HepG2 (cell line): ENCODE data around the gene LXN. TPM values are rescaled to one million over a fixed set of nuclear protein-coding genes. Genes with fewer than 3 reads are reported as not detected.

Source experiments
- ATAC-seq: fragments of 200-7000 bp; cut with Tn5 transposase; 3 replicates; pipeline ENCODE4 v1.9.1; 2020; ENCODE audit warnings: mild to moderate bottlenecking, moderate library complexity
- Bru-seq: library from RNA; stranded (reverse); fragments of 400-500 nt; gene quantifications from one replicate; lab custom pipeline; 2021; lab: Mats Ljungman, UMichigan
- BruChase-seq, 2 experiments: library from RNA; stranded (reverse); fragments of 400-500 nt; gene quantifications; one replicate each; lab custom pipeline; 2021; lab: Mats Ljungman, UMichigan
- BruUV-seq: library from RNA; stranded (reverse); fragments of 400-500 nt; replicated peaks from 2 replicates; lab custom pipeline; 2021; lab: Mats Ljungman, UMichigan
- CTCF ChIA-PET: fragments of 300-600 bp; formaldehyde crosslinking; extraction: SDS; loops from one replicate; lab custom pipeline; 2021; ENCODE audit warnings: low total read pairs, inconsistent platforms, low intra/inter-chr PET ratio; lab: Yijun Ruan, JAX
- POLR2A ChIA-PET: fragments of 350-600 bp; sonication (Branson Sonifier 250); formaldehyde crosslinking; loops from one replicate; lab custom pipeline; 2020; ENCODE audit warnings: antibody characterized with exemption, inconsistent platforms; lab: Yijun Ruan, JAX
- DNase-seq: peaks from one replicate; pipeline ENCODE4 v3.0.0-alpha.2; 2015; ENCODE audit warnings: low spot score
- FAIRE-seq: peaks from 3 replicates; lab custom pipeline; 2011; peaks lifted over from hg19 to GRCh38; lab: Jason Lieb, UNC
- H2AFZ ChIP-seq: one replicate; pipeline ENCODE4 v1.6.1; 2011; ENCODE audit warnings: low read length, inconsistent platforms
- H3K27ac ChIP-seq: fragments of 300-600 bp; 3 replicates; pipeline ENCODE4 v1.8.0; 2011; ENCODE audit warnings: mixed run types, mild to moderate bottlenecking, mixed read lengths, low read length, inconsistent platforms; ENCODE audit not compliant: insufficient read depth; ENCODE audit errors: extremely low read length
- H3K27me3 ChIP-seq, 2 experiments: fragments of 200-600 bp in 1 of 2; 2 replicates in 1 of 2; 3 replicates in 1 of 2; pipeline versions ENCODE4 v1.6.0 to v1.8.0; 2011; ENCODE audit warnings: low read length in 2 of 2, mild to moderate bottlenecking in 2 of 2, moderate library complexity in 2 of 2, inconsistent platforms in 1 of 2; ENCODE audit not compliant: insufficient read depth in 2 of 2, control insufficient read depth in 1 of 2
- H3K36me3 ChIP-seq, 2 experiments: fragments of 200-600 bp in 1 of 2; replicated peaks in 1 of 2; 2 replicates in 1 of 2; 3 replicates in 1 of 2; pipeline versions ENCODE4 v1.5.1 to v1.8.0; 2011; ENCODE audit warnings: low read length in 2 of 2, inconsistent platforms in 1 of 2; ENCODE audit not compliant: insufficient read depth in 2 of 2, control insufficient read depth in 1 of 2
- H3K4me1 ChIP-seq: 2 replicates; pipeline ENCODE4 v1.5.1; 2012; ENCODE audit warnings: low read length, inconsistent platforms; ENCODE audit not compliant: insufficient read depth
- H3K4me2 ChIP-seq: 2 replicates; pipeline ENCODE4 v1.6.0; 2011; ENCODE audit warnings: low read depth, low read length, inconsistent platforms
- H3K4me3 ChIP-seq, 3 experiments: fragments of 200-600 bp in 1 of 3; sonication (generic), shearing (Covaris generic) in 1 of 3; replicated peaks in 1 of 3; 2 replicates each; pipeline ENCODE4 v1.5.1; 2011 to 2016; ENCODE audit warnings: low read length in 3 of 3, inconsistent platforms in 2 of 3, low read depth in 2 of 3, mild to moderate bottlenecking in 2 of 3, control low read depth in 1 of 3, mixed read lengths in 1 of 3; ENCODE audit not compliant: insufficient read depth in 1 of 3
- H3K79me2 ChIP-seq: one replicate; pipeline ENCODE4 v1.6.1; 2011; ENCODE audit warnings: low read length, inconsistent platforms; ENCODE audit not compliant: insufficient read depth
- H3K9ac ChIP-seq: 2 replicates; pipeline ENCODE4 v1.6.0; 2011; ENCODE audit warnings: mild to moderate bottlenecking, low read depth, low read length, inconsistent platforms; ENCODE audit not compliant: insufficient read depth
- H3K9me3 ChIP-seq: 2 replicates; pipeline ENCODE4 v1.5.1; 2012; ENCODE audit warnings: mild to moderate bottlenecking, low read length
- H4K20me1 ChIP-seq: 2 replicates; pipeline ENCODE4 v1.6.0; 2011; ENCODE audit warnings: inconsistent platforms, mild to moderate bottlenecking, low read length, moderate library complexity; ENCODE audit not compliant: insufficient read depth
- ATM ChIP-seq: fragments of 450-650 bp; IDR thresholded peaks from 2 replicates; pipeline ENCODE4 v1.7.1; 2017; ENCODE audit warnings: mild to moderate bottlenecking, borderline replicate concordance
- ATRX ChIP-seq: sonication (generic); formaldehyde crosslinking; IDR thresholded peaks from 2 replicates; pipeline ENCODE4 v1.4.0; 2020; ENCODE audit warnings: missing genetic modification reagents, borderline replicate concordance
- ETS1 ChIP-seq: sonication (generic); formaldehyde crosslinking; IDR thresholded peaks from 2 replicates; pipeline ENCODE4 v1.4.0; 2020; ENCODE audit warnings: missing genetic modification reagents
- HMG20B ChIP-seq: conservative IDR thresholded peaks from 2 replicates; pipeline ENCODE4 v1.6.1; 2016; ENCODE audit warnings: missing genetic modification reagents, missing compliant biosample characterization
- KLF15 ChIP-seq: sonication (generic); formaldehyde crosslinking; IDR thresholded peaks from 2 replicates; pipeline ENCODE4 v1.8.1; 2023; ENCODE audit warnings: borderline replicate concordance, mild to moderate bottlenecking, inconsistent platforms, missing genetic modification reagents, mixed read lengths
- KMT2A ChIP-seq: sonication (generic); formaldehyde crosslinking; IDR thresholded peaks from 2 replicates; pipeline ENCODE4 v1.4.0; 2020; ENCODE audit warnings: missing genetic modification reagents
- MTA3 ChIP-seq: sonication (generic); formaldehyde crosslinking; IDR thresholded peaks from 2 replicates; pipeline ENCODE4 v1.4.0; 2020; ENCODE audit warnings: missing genetic modification reagents
- POLR2AphosphoS5 ChIP-seq: IDR thresholded peaks from 2 replicates; pipeline ENCODE4 v1.6.1; 2012; ENCODE audit warnings: low read depth, low read length
- TGIF2 ChIP-seq: IDR thresholded peaks from 2 replicates; pipeline ENCODE4 v1.6.1; 2016; ENCODE audit warnings: control low read depth, missing compliant biosample characterization
- TRAFD1 ChIP-seq: sonication (generic); formaldehyde crosslinking; IDR thresholded peaks from 2 replicates; pipeline ENCODE4 v1.5.1; 2020; ENCODE audit warnings: missing genetic modification reagents, mild to moderate bottlenecking, borderline replicate concordance
- ZBTB33 ChIP-seq: sonication (generic); formaldehyde crosslinking; IDR thresholded peaks from 2 replicates; pipeline ENCODE4 v1.4.0; 2020; ENCODE audit warnings: missing genetic modification reagents
- ZSCAN21 ChIP-seq: sonication (generic); formaldehyde crosslinking; IDR thresholded peaks from 2 replicates; pipeline ENCODE4 v1.8.0; 2022; ENCODE audit warnings: mild to moderate bottlenecking, missing genetic modification reagents, moderate library complexity, borderline replicate concordance
- WGBS: methylation state at CpG from one replicate; pipeline ENCODE4 v1.1.6; 2017; ENCODE audit warnings: low lambda C conversion rate; 5-methylcytosine and 5-hydroxymethylcytosine counted together
- in situ Hi-C: cut with HindIII; loops from 2 replicates; pipeline ENCODE4 v1.10.0; 2017; ENCODE audit warnings: low pct_unique_long_range_greater_than_20kb; ENCODE audit not compliant: extremely low pct_ligation_motif_present
- intact Hi-C: fragments of 100-400 bp; cut with micrococcal nuclease; formaldehyde crosslinking; loops from one replicate; pipeline ENCODE4 v1.10.0; 2022; ENCODE audit not compliant: unreplicated experiment
- long read RNA-seq, 2 experiments: library from RNA in 1 of 2; library from polyadenylated mRNA in 1 of 2; stranded (forward) in 1 of 2; unstranded in 1 of 2; transcript quantifications; one replicate each; pipeline ENCODE4 v2.0.0, GENCODE V29; 2019 to 2022
- polyA minus RNA-seq, 3 experiments: library from RNA; depleted of rRNA, polyadenylated mRNA; stranded (reverse); fragments of >200 nt; gene quantifications; 2 replicates each; pipeline ENCODE4 v1.2.3, GENCODE V29; 2011; ENCODE audit warnings: low replicate concordance in 1 of 3
- polyA plus RNA-seq, 8 experiments: library from polyadenylated mRNA; depleted of rRNA in 3 of 8; stranded (reverse) in 7 of 8; unstranded in 1 of 8; fragments of >200 nt; fragmentation: Illumina TruSeq in 4 of 8; extraction: Trizol in 4 of 8; gene quantifications; 2 replicates each; pipeline versions ENCODE4 v1.2.1 to v1.2.3, GENCODE V29; 2011 to 2016; ENCODE audit warnings: low read depth in 4 of 8, missing spikeins in 1 of 8, mixed read lengths in 1 of 8; ENCODE audit not compliant: insufficient read depth in 1 of 8
- total RNA-seq, 5 experiments: library from RNA; depleted of rRNA; stranded (reverse); fragments of >200 nt; fragmentation: Illumina TruSeq; extraction: Trizol; gene quantifications; 2 replicates each; pipeline ENCODE4 v1.2.3, GENCODE V29; 2016; ENCODE audit warnings: low read depth in 1 of 5

Gene LXN
- total RNA-seq (2016; rRNA removed; fragmentation: Illumina TruSeq; extraction: Trizol) (not detected in 2 replicates), polyA plus RNA-seq (2011; rRNA removed) (not detected in 2 replicates), polyA minus RNA-seq (2011; rRNA and poly(A)+ RNA removed; ENCODE audit: low replicate concordance) (10.7 TPM in 1 of 2 replicates, not detected in the other), Bru-seq, nascent RNA (percentile 15 among the genes with signal in this experiment), BruChase-seq, experiment 1, labeled RNA remaining after a 6-hour chase (percentile 23 among the genes with signal in this experiment), BruChase-seq, experiment 2, labeled RNA remaining after a 2-hour chase (percentile 30 among the genes with signal in this experiment)
- not detected in 2 replicates for total RNA-seq (2016; cell fraction: cytosol; rRNA removed; fragmentation: Illumina TruSeq; extraction: Trizol; ENCODE audit: low read depth)
- not detected in 2 replicates for total RNA-seq (2016; cell fraction: insoluble cytoplasmic fraction; rRNA removed; fragmentation: Illumina TruSeq; extraction: Trizol)
- not detected in 2 replicates for total RNA-seq (2016; cell fraction: membrane; rRNA removed; fragmentation: Illumina TruSeq; extraction: Trizol)
- not detected in 2 replicates for total RNA-seq (2016; cell fraction: nucleus; rRNA removed; fragmentation: Illumina TruSeq; extraction: Trizol)
- not detected in 2 replicates for polyA plus RNA-seq (2011; cell fraction: cytosol; rRNA removed)
- polyA plus RNA-seq (2011; cell fraction: nucleus; rRNA removed), result not detected in 2 replicates
- not detected in 2 replicates for polyA plus RNA-seq (2012)
- polyA plus RNA-seq (2016; cell fraction: cytosol; fragmentation: Illumina TruSeq; extraction: Trizol; ENCODE audit: low read depth), result not detected in 2 replicates
- polyA plus RNA-seq (2016; cell fraction: insoluble cytoplasmic fraction; fragmentation: Illumina TruSeq; extraction: Trizol; ENCODE audit: low read depth), result not detected in 2 replicates
- polyA plus RNA-seq (2016; cell fraction: membrane; fragmentation: Illumina TruSeq; extraction: Trizol; ENCODE audit: low read depth), result not detected in 2 replicates
- not detected in 2 replicates for polyA plus RNA-seq (2016; cell fraction: nucleus; fragmentation: Illumina TruSeq; extraction: Trizol; ENCODE audit: insufficient read depth, low read depth)
- polyA minus RNA-seq (2011; cell fraction: cytosol; rRNA and poly(A)+ RNA removed), result 0.53 TPM in 1 of 2 replicates, not detected in the other
- polyA minus RNA-seq (2011; cell fraction: nucleus; rRNA and poly(A)+ RNA removed), result not detected in 2 replicates
- long read RNA-seq, experiment 1, result 0 reads
- long read RNA-seq, experiment 2, result 0 reads

- FAIRE-seq (no peak), DNase-seq (peak; percentile 3), ATAC-seq (peak; percentile 93)
- H3K4me2 ChIP-seq, result no peak within 1 kb of the TSS
- WGBS, result 95% methylated on average over 26 of the region's 30 CpGs
- BruUV-seq, result no TSS peak
- H3K4me3 ChIP-seq, result no peak within 1 kb of the TSS
- ChIA-PET CTCF (no interaction called here), POLR2A (no interaction called here)
- no peak within 1 kb of the TSS for H3K9ac ChIP-seq
- no peaks in the 10 kb centered on the region for H4K20me1 ChIP-seq
- no peaks in the 10 kb centered on the region for H3K27me3 ChIP-seq
- no peaks in the 10 kb centered on the region for H3K79me2 ChIP-seq
- in situ Hi-C loops, result no loop called here
- no peak within 1 kb of the TSS for H2AFZ ChIP-seq
- H3K9me3 ChIP-seq, result no peaks in the 10 kb centered on the region
- intact Hi-C loops, result no loop called here
- peaks cover 6 to 28% of the 10 kb centered on the region in 2 experiments; a peak in 4 of 5 replicates for H3K36me3 ChIP-seq
- no peak within 1 kb of the TSS for H3K27ac ChIP-seq
- H3K4me1 ChIP-seq, result no peaks in the 10 kb centered on the region
- no peak for TF ChIP-seq HMG20B
- TF ChIP-seq TGIF2 (CRISPR knock-in tag), result no peak
- no peak for TF ChIP-seq KMT2A
- no peak for TF ChIP-seq ATM
- no peak for TF ChIP-seq POLR2AphosphoS5
- no peak for TF ChIP-seq ETS1 (CRISPR knock-in tag)
- peak; percentile 48; the same call in 1 of the 2 replicates for TF ChIP-seq ZBTB33 (CRISPR knock-in tag)
- no peak for TF ChIP-seq TRAFD1 (CRISPR knock-in tag)
- no peak for TF ChIP-seq KLF15 (CRISPR knock-in tag)
- TF ChIP-seq MTA3 (CRISPR knock-in tag), result no peak
- no peak for TF ChIP-seq ATRX (CRISPR knock-in tag)
- no peak for TF ChIP-seq ZSCAN21 (CRISPR knock-in tag)
Observed at GRCh38 chr3:158672215-158673176, at the start of gene LXN. Gene LXN (minus strand): TSS chr3:158672648. CDS start chr3:158672478, 170 bp downstream.
